ENCODE measurements around the gene HEPACAM. TPM values are rescaled to one million over a fixed set of nuclear protein-coding genes. Genes with fewer than 3 reads are reported as not detected.

HEPACAM gene
- total RNA-seq, 1 donor from 2014 or later: 0.62 TPM

DNA sequence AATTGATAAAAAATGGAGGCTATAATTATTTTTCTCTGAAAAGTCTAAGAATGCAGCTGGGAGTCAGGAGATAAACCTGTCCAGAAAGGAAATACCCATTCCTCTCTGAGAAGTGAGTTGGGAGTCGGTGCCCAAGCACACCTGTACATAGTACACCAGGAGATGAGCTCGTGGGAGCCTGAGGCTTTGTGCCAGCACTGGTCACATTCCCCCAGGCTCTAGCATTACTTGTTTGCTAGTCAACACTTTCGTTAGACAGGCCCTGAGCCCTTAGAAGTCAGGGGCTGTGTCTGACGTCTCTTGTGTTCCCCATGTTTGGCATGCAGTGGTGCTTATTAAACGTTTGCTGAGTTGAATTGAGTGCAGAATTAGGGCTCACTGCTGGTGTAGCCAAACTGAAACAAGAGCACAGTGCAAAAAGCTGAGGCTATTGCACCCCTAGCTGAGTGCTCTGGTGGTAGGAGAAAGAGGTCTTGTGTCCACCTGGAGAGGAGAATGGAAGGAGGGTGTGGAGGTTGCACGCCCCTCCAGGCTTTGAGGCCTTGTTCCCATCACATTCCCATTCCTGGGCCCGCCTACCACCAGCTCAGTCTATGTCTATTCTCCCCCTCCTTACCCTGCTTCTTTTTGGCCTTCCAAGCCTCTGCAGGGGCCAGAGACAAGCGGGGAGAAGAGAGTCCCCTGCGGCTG is 45.0 kb downstream of the HEPACAM start:
- ATAC-seq (no peak), DNase-seq (no peak)
- intact Hi-C loops (cut with micrococcal nuclease): no loop called here

DNA sequence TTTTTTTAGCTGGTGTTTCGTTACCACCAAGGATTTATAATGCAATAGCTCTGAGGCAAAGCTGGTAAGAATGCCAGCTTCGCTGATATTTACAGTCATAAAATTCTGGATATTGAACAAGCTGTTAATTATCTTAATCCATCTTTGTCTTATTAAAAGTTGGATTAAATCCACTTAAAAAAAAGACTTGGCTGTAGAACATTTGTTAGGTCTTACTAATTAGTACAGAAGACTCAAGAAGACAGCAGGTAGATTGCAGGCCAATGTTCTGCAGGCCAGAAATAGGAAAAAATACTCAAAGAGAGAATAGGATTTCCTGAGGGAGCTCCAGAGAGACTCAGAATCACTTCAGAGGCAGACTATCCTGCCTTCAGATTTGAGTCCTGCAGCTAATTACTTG is 45.7 kb downstream of the HEPACAM start:
- DNase-seq (no peak), ATAC-seq (no peak)
- intact Hi-C loops (cut with micrococcal nuclease): no loop called here

DNA sequence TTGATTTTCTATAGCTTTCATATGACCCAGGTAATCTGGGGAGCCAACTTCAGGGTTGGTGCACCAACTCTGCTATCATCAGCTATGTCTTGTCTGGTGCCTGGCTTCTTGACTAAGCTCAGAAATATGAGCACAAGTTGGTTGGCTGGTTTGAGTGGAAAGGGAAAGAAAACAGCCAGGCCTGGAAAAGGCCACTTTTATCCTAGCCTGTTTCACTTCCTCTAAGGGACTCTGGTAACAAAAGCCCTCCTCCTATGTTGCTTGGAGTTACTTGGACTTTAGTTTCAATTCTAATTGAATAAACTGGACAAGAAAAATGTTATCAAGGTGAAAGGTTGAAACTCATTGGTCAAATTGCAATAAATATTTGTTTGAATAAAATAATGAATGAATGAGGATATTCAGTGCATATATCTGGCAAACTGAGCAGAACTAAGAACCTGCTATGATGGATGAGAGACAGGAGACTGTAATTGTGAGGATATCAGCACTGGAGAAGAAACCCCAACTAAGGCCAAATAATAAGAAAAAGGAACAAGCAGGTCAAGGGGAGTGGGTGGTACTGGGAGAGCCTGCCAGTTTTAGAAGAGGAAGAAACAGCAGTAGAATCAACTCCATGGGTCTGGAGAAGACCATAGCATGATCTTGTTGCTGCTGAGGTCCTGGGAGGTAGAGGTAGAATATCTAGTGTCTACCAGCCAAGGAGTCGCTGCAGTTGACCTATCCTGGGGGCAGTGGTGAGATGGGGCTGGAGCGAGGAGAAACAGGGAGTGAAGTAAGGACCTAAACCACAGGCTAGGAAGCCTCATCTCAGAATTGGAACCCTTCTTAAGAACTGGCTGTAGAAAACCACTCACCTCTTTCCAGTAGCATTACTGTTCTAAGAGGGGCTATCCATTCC is 46.4 kb downstream of the HEPACAM start:
- DNase-seq (no peak), ATAC-seq (no peak)
- intact Hi-C loops (cut with micrococcal nuclease): no loop called here

GRCh38 chr11:124887667-124888013 is 48.2 kb downstream of the HEPACAM start:
- intact Hi-C loops (cut with micrococcal nuclease): no loop called here
- ATAC-seq: no peak

GRCh38 chr11:124886978-124887666 is 48.7 kb downstream of the HEPACAM start:
- ATAC-seq (no peak), DNase-seq (no peak)
- intact Hi-C loops (cut with micrococcal nuclease): no loop called here

More at GRCh38 chr11:124887667-124888013, 48.2 kb downstream of the HEPACAM start:
- no peak for DNase-seq

- no peak for ATAC-seq
- peak; percentile 30 for DNase-seq
- intact Hi-C loops (cut with micrococcal nuclease): no loop called here
Observed at GRCh38 chr11:124886476-124886875, 49.4 kb downstream of the HEPACAM start.

GRCh38 chr11:124884869-124885479 is 50.9 kb downstream of the HEPACAM start:
- intact Hi-C loops (cut with micrococcal nuclease): no loop called here
- DNase-seq (peak; percentile 17), ATAC-seq (no peak)

DNA sequence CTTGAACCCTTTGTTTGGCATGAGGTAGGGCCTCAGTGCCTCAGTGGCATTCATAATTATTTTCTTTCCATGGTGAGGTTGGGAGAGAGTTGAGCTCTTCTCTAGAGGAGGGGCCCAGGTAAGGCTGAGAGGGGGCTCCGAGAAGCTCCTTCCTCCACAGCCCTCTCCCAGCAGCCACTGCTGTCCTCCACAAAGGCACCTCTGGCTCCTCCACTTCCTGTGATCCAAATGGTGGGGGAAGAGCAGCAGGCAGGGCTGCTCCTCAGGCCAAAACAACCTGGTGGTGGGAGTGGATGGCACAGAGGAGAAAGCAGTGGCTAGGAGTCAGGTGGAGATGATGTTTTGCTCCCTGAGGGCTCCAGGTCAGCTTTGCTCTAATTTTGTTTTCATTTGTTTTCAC is 51.5 kb downstream of the HEPACAM start:
- DNase-seq (no peak), ATAC-seq (no peak)
- intact Hi-C loops (cut with micrococcal nuclease): no loop called here

- peak; percentile 40 for ATAC-seq
Observed at GRCh38 chr11:124882339-124883071, 53.3 kb downstream of the HEPACAM start.

GRCh38 chr11:124880958-124881357 is 54.9 kb downstream of the HEPACAM start:
- DNase-seq (no peak), ATAC-seq (no peak)
- intact Hi-C loops (cut with micrococcal nuclease): no loop called here

More at GRCh38 chr11:124882339-124883071, 53.3 kb downstream of the HEPACAM start:
- intact Hi-C loops (cut with micrococcal nuclease): no loop called here
- peak; percentile 40 for DNase-seq

DNA sequence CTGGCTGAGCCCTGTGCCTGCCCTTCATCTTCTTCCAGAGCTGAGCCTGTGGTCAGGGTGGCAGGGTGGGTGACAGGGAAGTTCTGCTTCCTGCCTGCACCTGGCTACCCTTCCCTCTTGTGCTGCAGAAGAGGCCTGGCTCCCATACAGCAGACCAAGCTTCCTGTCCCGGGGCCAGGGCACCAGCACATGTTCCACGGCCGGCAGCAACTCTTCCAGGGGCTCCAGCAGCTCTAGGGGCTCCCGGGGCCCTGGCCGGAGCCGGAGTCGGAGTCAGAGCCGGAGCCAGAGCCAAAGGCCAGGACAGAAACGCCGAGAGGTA is 55.6 kb downstream of the HEPACAM start:
- no peak for ATAC-seq
- intact Hi-C loops (cut with micrococcal nuclease): no loop called here
- DNase-seq: peak; percentile 33

- intact Hi-C loops (cut with micrococcal nuclease): no loop called here
- DNase-seq (peak; percentile 20), ATAC-seq (no peak)
Observed at GRCh38 chr11:124879493-124880289, 56.2 kb downstream of the HEPACAM start.

GRCh38 chr11:124878759-124879492 is 56.9 kb downstream of the HEPACAM start:
- ATAC-seq (no peak), DNase-seq (peak; percentile 15)
- intact Hi-C loops (cut with micrococcal nuclease): no loop called here

GRCh38 chr11:124877910-124878758 is 57.7 kb downstream of the HEPACAM start:
- intact Hi-C loops (cut with micrococcal nuclease): no loop called here
- DNase-seq (peak; percentile 24), ATAC-seq (no peak)

DNA sequence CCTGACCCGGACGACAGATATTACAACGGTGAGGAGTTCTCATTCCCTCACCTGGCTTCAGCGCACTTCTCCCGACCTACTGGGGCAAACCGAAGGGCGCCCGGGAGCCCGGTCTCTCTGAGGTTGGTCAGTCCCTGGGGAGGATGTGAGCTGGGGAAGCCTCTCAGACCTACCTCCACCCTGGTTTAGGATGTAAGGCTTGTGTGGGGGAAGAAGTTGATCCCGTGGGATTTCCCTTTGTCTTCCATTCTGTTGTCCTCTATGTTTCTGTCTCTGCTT is 58.3 kb downstream of the HEPACAM start:
- intact Hi-C loops (cut with micrococcal nuclease): no loop called here

DNA sequence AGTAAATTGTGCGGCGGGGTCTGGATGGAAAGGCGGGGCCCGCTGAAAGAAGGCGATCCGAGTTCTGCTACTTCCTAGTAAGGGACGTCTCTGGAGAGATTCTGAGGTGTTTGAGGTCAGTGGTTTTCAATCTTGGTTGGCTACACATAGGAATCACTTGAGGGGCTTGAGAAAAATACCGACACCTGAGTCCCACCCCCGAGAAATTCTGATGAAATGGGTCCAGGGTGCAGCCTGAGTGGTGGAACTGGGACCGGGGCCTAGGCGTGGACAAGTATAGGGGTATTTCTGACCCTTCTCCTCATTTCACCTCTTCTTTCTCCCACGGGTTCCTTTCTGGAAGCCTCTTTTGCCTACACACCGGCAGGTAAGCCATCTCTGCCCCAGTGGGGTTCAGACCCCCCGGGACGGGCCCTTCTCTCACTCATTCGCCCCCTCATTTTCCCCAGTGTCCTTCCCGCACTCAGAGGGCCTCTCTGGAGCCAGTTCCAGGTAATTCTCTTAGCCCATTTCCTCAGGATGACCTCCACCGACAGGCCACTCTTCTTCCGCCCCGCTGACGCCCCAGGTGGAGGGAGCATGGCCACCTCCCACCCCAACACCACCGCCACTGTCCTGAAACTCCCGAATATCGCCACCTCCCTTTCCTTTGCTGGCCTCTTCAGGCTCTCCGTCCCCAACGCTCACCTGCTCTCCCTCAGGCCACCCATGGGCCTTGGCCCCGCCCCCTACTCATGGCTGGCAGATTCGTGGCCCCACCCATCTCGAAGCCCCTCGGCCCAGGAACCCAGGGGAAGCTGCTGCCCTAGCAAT is 58.8 kb downstream of the HEPACAM start:
- intact Hi-C loops (cut with micrococcal nuclease): no loop called here
- ATAC-seq (no peak), DNase-seq (peak; percentile 43)

More for the DNA sequence above, 58.3 kb downstream of the HEPACAM start:
- ATAC-seq (no peak), DNase-seq (no peak)

Data from left ventricle myocardium superior (tissue), 1 donor.